Endothelial cell of umbilical vein (primary cell): ENCODE results near the gene SIX1. TPM values are rescaled to one million over a fixed set of nuclear protein-coding genes. Genes with fewer than 3 reads are reported as not detected.

Experiments used
- BruUV-seq: library from RNA; stranded (reverse); fragments of 400-500 nt; replicated peaks from 2 replicates; lab custom pipeline; 2021; lab: Mats Ljungman, UMichigan
- CTCF ChIA-PET: fragments of 300-600, 350-600 bp; sonication (Branson Sonifier 250); formaldehyde crosslinking; loops from one replicate; lab custom pipeline; 2021; ENCODE audit warnings: antibody characterized with exemption, inconsistent platforms; lab: Charles Lee
- POLR2A ChIA-PET: fragments of 300-600, 350-600 bp; sonication (Branson Sonifier 250); formaldehyde crosslinking; loops from one replicate; lab custom pipeline; 2021; ENCODE audit warnings: antibody characterized with exemption, inconsistent platforms; lab: Charles Lee
- DNase-seq: peaks from one replicate; pipeline ENCODE4 v3.0.0-alpha.2; 2011; ENCODE audit warnings: low read depth, low spot score
- FAIRE-seq: peaks from 2 replicates; lab custom pipeline; 2011; peaks lifted over from hg19 to GRCh38; lab: Jason Lieb, UNC
- H2AFZ ChIP-seq: 2 replicates; pipeline ENCODE4 v1.6.0; 2012; ENCODE audit warnings: low read depth, low read length, control low read depth, inconsistent platforms
- H3K27ac ChIP-seq: 2 replicates; pipeline ENCODE4 v1.5.1; 2011; ENCODE audit warnings: low read depth, mild to moderate bottlenecking, control low read depth, low read length, moderate library complexity; ENCODE audit not compliant: insufficient read depth
- H3K27me3 ChIP-seq, 2 experiments: 2 replicates each; pipeline versions ENCODE4 v1.6.0 to v1.6.1; 2011; ENCODE audit warnings: low read length in 2 of 2, mixed read lengths in 1 of 2; ENCODE audit not compliant: control insufficient read depth in 2 of 2, insufficient read depth in 2 of 2
- H3K36me3 ChIP-seq, 2 experiments: 2 replicates in 1 of 2; 3 replicates in 1 of 2; pipeline ENCODE4 v1.5.1; 2011; ENCODE audit warnings: low read length in 2 of 2, mild to moderate bottlenecking in 1 of 2, moderate library complexity in 1 of 2; ENCODE audit not compliant: control insufficient read depth in 2 of 2, insufficient read depth in 2 of 2; ENCODE audit errors: extremely low read depth in 1 of 2
- H3K4me1 ChIP-seq: 3 replicates; pipeline ENCODE4 v1.5.1; 2011; ENCODE audit warnings: mild to moderate bottlenecking, low read length; ENCODE audit not compliant: control insufficient read depth, insufficient read depth; ENCODE audit errors: extremely low read depth
- H3K4me2 ChIP-seq: 2 replicates; pipeline ENCODE4 v1.6.1; 2011; ENCODE audit warnings: low read length, control low read depth, mixed read lengths; ENCODE audit not compliant: insufficient read depth
- H3K4me3 ChIP-seq, 3 experiments: fragments of 200-600 bp in 1 of 3; sonication (generic), shearing (Covaris generic) in 1 of 3; replicated peaks in 1 of 3; 2 replicates each; pipeline ENCODE4 v1.5.1; 2011 to 2016; ENCODE audit warnings: control low read depth in 3 of 3, low read length in 3 of 3, mild to moderate bottlenecking in 2 of 3, inconsistent platforms in 1 of 3, low read depth in 1 of 3, moderate library complexity in 1 of 3; ENCODE audit not compliant: insufficient read depth in 1 of 3
- H3K79me2 ChIP-seq: 2 replicates; pipeline ENCODE4 v1.6.0; 2012; ENCODE audit warnings: low read length, inconsistent platforms; ENCODE audit not compliant: control insufficient read depth, insufficient read depth
- H3K9ac ChIP-seq: replicated peaks from 2 replicates; pipeline ENCODE3; 2011; ENCODE audit warnings: low read length, control low read depth; ENCODE audit not compliant: insufficient read depth; ENCODE audit errors: extremely low read depth
- H3K9me1 ChIP-seq: replicated peaks from 3 replicates; pipeline ENCODE4 v1.6.0; 2011; ENCODE audit warnings: mild to moderate bottlenecking, low read length; ENCODE audit not compliant: control insufficient read depth, insufficient read depth; ENCODE audit errors: extremely low read depth
- H3K9me3 ChIP-seq: replicated peaks from 2 replicates; pipeline ENCODE4 v1.5.1; 2012; ENCODE audit warnings: low read length, inconsistent platforms; ENCODE audit not compliant: control insufficient read depth, insufficient read depth
- H4K20me1 ChIP-seq: replicated peaks from 2 replicates; pipeline ENCODE3; 2011; ENCODE audit warnings: mild to moderate bottlenecking, low read length; ENCODE audit not compliant: control insufficient read depth, insufficient read depth; ENCODE audit errors: extremely low read depth
- EZH2 ChIP-seq: IDR thresholded peaks from 2 replicates; pipeline ENCODE4 v1.6.1; 2012; ENCODE audit warnings: borderline replicate concordance, low read depth, mild to moderate bottlenecking, moderate library complexity, low read length, inconsistent platforms; ENCODE audit not compliant: severe bottlenecking
- FOS ChIP-seq: IDR thresholded peaks from 2 replicates; pipeline ENCODE4 v1.6.1; 2011; ENCODE audit warnings: mild to moderate bottlenecking, low read length, moderate library complexity, borderline replicate concordance; ENCODE audit not compliant: insufficient read depth
- GATA2 ChIP-seq: IDR thresholded peaks from 2 replicates; pipeline ENCODE4 v1.7.0; 2011; ENCODE audit warnings: low read depth, mild to moderate bottlenecking, moderate library complexity, mixed read lengths, low read length; ENCODE audit not compliant: insufficient read length, insufficient read depth
- JUN ChIP-seq: IDR thresholded peaks from 2 replicates; pipeline ENCODE4 v1.6.1; 2011; ENCODE audit warnings: borderline replicate concordance, low read depth; ENCODE audit not compliant: insufficient read length, insufficient read depth
- MAX ChIP-seq: IDR thresholded peaks from 2 replicates; pipeline ENCODE4 v1.6.1; 2011; ENCODE audit not compliant: insufficient read depth, insufficient read length
- MYC ChIP-seq: IDR thresholded peaks from one replicate; pipeline ENCODE4 v1.6.1; 2011; ENCODE audit warnings: mild to moderate bottlenecking, low read depth, low read length
- POLR2A ChIP-seq: IDR thresholded peaks from 2 replicates; pipeline ENCODE4 v1.6.1; 2012; ENCODE audit warnings: low read depth, mild to moderate bottlenecking, control low read depth, low read length
- POLR2AphosphoS5 ChIP-seq: IDR thresholded peaks from 2 replicates; pipeline ENCODE4 v1.6.1; 2012; ENCODE audit warnings: low read depth, mild to moderate bottlenecking, control low read depth, low read length, moderate library complexity; ENCODE audit not compliant: insufficient read depth
- dilution Hi-C: fragments of 300-500 bp; cut with MboI; formaldehyde crosslinking; loops from one replicate; pipeline ENCODE4 v1.15.0; 2019; ENCODE audit warnings: low sequenced_read_pairs; ENCODE audit not compliant: extremely low pct_ligation_motif_present
- intact Hi-C: fragments of 100-400 bp; cut with micrococcal nuclease; formaldehyde crosslinking; loops from one replicate; pipeline ENCODE4 v1.10.0; 2022
- polyA plus RNA-seq, 4 experiments: library from polyadenylated mRNA; depleted of rRNA in 3 of 4; stranded (reverse) in 3 of 4; unstranded in 1 of 4; fragments of >200 nt; gene quantifications; 2 replicates each; pipeline versions ENCODE4 v1.2.1 to v1.2.3, GENCODE V29; 2011 to 2012; ENCODE audit warnings: missing spikeins in 1 of 4
- total RNA-seq: library from RNA; stranded (reverse); gene quantifications from 2 replicates; pipeline ENCODE4 v1.2.3, GENCODE V29; 2021
- TF ChIP-seq, protein P1 (sequence below), 2 donors: IDR thresholded peaks; 1 replicate in 1 of 2; 2 replicates in 1 of 2; pipeline ENCODE4 v1.5.1; 2011; ENCODE audit warnings: low read length in 2 of 2, mild to moderate bottlenecking in 2 of 2, moderate library complexity in 2 of 2, control low read depth in 1 of 2, inconsistent platforms in 1 of 2, low read depth in 1 of 2; ENCODE audit not compliant: insufficient read depth in 1 of 2; ENCODE audit errors: extremely low read depth in 1 of 2

Gene SIX1
- total and polyA plus RNA-seq, 2 donors (not counting 3 experiments of a cell fraction or from before 2014, with no cell fraction given) = 0.40 to 0.55 TPM

GRCh38 chr14:60596139-60596538 is 53.1 kb downstream of the SIX1 start:
- Histone ChIP-seq H3K27me3 (peaks cover 14 to 20% of the 10 kb centered on the region in 2 experiments), H3K79me2 (no peaks in the 10 kb centered on the region), H3K4me1 (no peaks in the 10 kb centered on the region), H3K9me1 (no peaks in the 10 kb centered on the region), H3K9me3 (no peaks in the 10 kb centered on the region), H3K36me3 (no peaks in the 10 kb centered on the region), H3K4me3 (no peak overlapping the region), H3K27ac (no peak overlapping the region), H4K20me1 (no peaks in the 10 kb centered on the region), H3K4me2 (no peak overlapping the region), H3K9ac (no peak overlapping the region), H2AFZ (no peak overlapping the region)
- ChIA-PET POLR2A (no interaction called here), CTCF (no interaction called here)
- no peak for FAIRE-seq
- TF ChIP-seq GATA2 (no peak), MAX (no peak), JUN (no peak), FOS (no peak), MYC (no peak), EZH2 (no peak), POLR2A (no peak), POLR2AphosphoS5 (no peak)
- TF ChIP-seq, protein P1, sequence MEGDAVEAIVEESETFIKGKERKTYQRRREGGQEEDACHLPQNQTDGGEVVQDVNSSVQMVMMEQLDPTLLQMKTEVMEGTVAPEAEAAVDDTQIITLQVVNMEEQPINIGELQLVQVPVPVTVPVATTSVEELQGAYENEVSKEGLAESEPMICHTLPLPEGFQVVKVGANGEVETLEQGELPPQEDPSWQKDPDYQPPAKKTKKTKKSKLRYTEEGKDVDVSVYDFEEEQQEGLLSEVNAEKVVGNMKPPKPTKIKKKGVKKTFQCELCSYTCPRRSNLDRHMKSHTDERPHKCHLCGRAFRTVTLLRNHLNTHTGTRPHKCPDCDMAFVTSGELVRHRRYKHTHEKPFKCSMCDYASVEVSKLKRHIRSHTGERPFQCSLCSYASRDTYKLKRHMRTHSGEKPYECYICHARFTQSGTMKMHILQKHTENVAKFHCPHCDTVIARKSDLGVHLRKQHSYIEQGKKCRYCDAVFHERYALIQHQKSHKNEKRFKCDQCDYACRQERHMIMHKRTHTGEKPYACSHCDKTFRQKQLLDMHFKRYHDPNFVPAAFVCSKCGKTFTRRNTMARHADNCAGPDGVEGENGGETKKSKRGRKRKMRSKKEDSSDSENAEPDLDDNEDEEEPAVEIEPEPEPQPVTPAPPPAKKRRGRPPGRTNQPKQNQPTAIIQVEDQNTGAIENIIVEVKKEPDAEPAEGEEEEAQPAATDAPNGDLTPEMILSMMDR (IDR thresholded peaks at IDR 0.05; ENCODE audit: extremely low read depth in 1 of 2, insufficient read depth in 1 of 2, low read depth in 1 of 2, low read length in 2 of 2) = no peak
- dilution Hi-C loops (no loop called here), intact Hi-C loops (no loop called here)
- no peak for DNase-seq
- BruUV-seq = no TSS peak
